IgD-negative memory B cell (primary cell): ENCODE results near the gene AIPL1. TPM values are rescaled to one million over a fixed set of nuclear protein-coding genes. Genes with fewer than 3 reads are reported as not detected.
"Not testable (repeated sequence)": the region's sequence is repeated elsewhere in the genome, so short reads cannot be mapped to it uniquely, and the experiment has no call there.

ENCODE experiments used
- H3K27ac Mint-ChIP-seq, 3 donors: one replicate each; pipeline ENCODE4 v1.8.0; 2020 to 2022; ENCODE audit warnings: mild to moderate bottlenecking in 3 of 3, mixed read lengths in 3 of 3, moderate library complexity in 1 of 3
- H3K27me3 Mint-ChIP-seq: one replicate; pipeline ENCODE4 v1.8.0; 2021; ENCODE audit warnings: mixed read lengths
- H3K36me3 Mint-ChIP-seq: one replicate; pipeline ENCODE4 v1.8.0; 2020; ENCODE audit warnings: mild to moderate bottlenecking, mixed read lengths
- H3K4me1 Mint-ChIP-seq, 3 donors: one replicate each; pipeline ENCODE4 v1.8.0; 2020 to 2022; ENCODE audit warnings: mixed read lengths in 3 of 3, mild to moderate bottlenecking in 1 of 3
- H3K4me3 Mint-ChIP-seq, 4 donors: one replicate each; pipeline ENCODE4 v1.8.0; 2020 to 2022; ENCODE audit warnings: mild to moderate bottlenecking in 4 of 4, mixed read lengths in 4 of 4, moderate library complexity in 3 of 4
- H3K9me3 Mint-ChIP-seq, 3 donors: one replicate each; pipeline ENCODE4 v1.8.0; 2020 to 2021; ENCODE audit warnings: mixed read lengths in 3 of 3, mild to moderate bottlenecking in 1 of 3
- polyA plus RNA-seq: library from polyadenylated mRNA; unstranded; fragments of 300-500 nt; fragmentation: Illumina TruSeq; gene quantifications from one replicate; pipeline ENCODE4 v1.2.3, GENCODE V29; 2021

Gene AIPL1
- not detected for polyA plus RNA-seq

DNA sequence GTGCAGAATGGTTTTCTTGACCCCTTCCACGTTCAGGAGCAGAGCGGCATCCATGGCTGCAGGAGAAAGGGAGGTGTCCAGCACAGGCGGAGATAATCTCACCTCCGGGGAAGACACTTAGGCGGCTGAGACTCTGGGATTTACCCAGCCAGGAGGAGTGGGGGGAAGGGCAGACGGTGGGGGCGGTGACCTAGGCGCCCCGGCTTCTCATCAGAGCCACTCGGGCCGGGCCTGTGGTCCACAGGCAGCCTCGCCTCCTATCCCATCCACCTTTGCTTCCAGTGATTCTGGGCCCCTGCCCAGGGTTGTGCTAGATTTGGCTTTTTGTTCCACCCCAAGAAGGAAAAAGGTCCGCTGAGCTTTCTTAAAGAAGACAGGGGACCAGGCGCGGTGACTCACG is at the start of gene AIPL1:
AIPL1 (minus strand) TSS at position 71 of the 400 bp plus-strand sequence; CDS start at position 54, 17 bp downstream.
- H3K27me3 Mint-ChIP-seq, result peaks cover 20% of the 10 kb centered on the region
- peaks cover 7% of the 10 kb centered on the region for H3K36me3 Mint-ChIP-seq
- H3K4me3 Mint-ChIP-seq, result no peak within 1 kb of the TSS
- peaks cover 3 to 7% (median 4%) of the 10 kb centered on the region in 3 donors for H3K9me3 Mint-ChIP-seq
- H3K4me1 Mint-ChIP-seq, result peaks cover 0 to 4% (median 2%) of the 10 kb centered on the region in 3 donors
- no peak within 1 kb of the TSS for H3K27ac Mint-ChIP-seq

DNA sequence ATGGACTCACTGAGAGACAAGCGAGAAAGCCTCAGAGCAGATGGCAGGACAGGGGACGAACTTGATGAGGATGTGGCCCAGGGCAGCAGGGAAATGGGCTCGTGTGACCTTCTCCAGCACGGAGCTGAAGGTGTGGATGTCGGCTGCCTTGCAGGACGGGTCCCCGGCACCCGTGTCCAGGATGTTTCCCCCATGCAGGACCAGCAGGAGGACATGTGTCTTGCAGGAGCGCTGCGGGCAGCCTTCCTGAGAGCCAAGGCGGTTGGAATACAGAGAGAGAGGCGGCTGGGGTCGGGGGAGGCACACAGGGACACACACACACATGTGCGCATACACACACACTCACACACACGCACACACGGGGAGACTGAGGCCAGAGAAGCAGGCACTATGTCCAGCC is 48.6 kb upstream of the AIPL1 start:
- H3K4me1 Mint-ChIP-seq, result no peaks in the 10 kb centered on the region
- H3K36me3 Mint-ChIP-seq, result no peaks in the 10 kb centered on the region
- peaks cover 13% of the 10 kb centered on the region for H3K27me3 Mint-ChIP-seq
- no peaks in the 10 kb centered on the region for H3K9me3 Mint-ChIP-seq
- H3K27ac Mint-ChIP-seq, result no peak overlapping the region
- H3K4me3 Mint-ChIP-seq, result no peak overlapping the region

DNA sequence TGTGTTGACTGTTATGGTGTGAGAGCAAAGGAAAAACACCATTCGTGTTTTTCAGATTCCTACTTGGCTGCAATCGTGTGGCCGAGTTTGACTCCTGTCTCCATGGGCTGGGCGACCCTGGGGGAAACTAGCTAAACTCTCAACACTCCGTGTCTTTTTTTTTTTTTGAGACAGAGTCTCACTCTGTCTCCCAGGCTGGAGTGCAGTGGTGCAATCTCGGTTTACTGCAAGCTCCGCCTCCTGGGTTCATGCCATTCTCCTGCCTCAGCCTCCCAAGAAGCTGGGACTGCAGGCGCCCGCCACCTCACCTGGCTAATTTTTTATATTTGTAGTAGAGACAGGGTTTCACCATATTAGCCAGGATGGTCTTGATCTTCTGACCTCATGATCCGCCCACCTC is 47.9 kb upstream of the AIPL1 start:
- not testable (repeated sequence) for H3K4me3 Mint-ChIP-seq

GRCh38 chr17:6482105-6482455 is 47.2 kb upstream of the AIPL1 start:
- no peaks in the 10 kb centered on the region for H3K4me1 Mint-ChIP-seq
- H3K36me3 Mint-ChIP-seq, result no peaks in the 10 kb centered on the region
- H3K27me3 Mint-ChIP-seq, result peaks cover 13% of the 10 kb centered on the region
- H3K9me3 Mint-ChIP-seq, result no peaks in the 10 kb centered on the region
- no peak overlapping the region for H3K4me3 Mint-ChIP-seq
- no peak overlapping the region for H3K27ac Mint-ChIP-seq

More for the DNA sequence above, 47.9 kb upstream of the AIPL1 start:
- H3K9me3 Mint-ChIP-seq, H3K36me3 Mint-ChIP-seq, H3K4me1 Mint-ChIP-seq, H3K27ac Mint-ChIP-seq: not testable (repeated sequence)
- peaks cover 13% of the 10 kb centered on the region for H3K27me3 Mint-ChIP-seq

GRCh38 chr17:6480303-6480675 is 45.4 kb upstream of the AIPL1 start:
- H3K9me3 Mint-ChIP-seq, result no peaks in the 10 kb centered on the region
- no peak overlapping the region for H3K4me3 Mint-ChIP-seq
- H3K27me3 Mint-ChIP-seq, result peaks cover 10% of the 10 kb centered on the region
- no peaks in the 10 kb centered on the region for H3K4me1 Mint-ChIP-seq
- H3K36me3 Mint-ChIP-seq, result no peaks in the 10 kb centered on the region
- no peak overlapping the region for H3K27ac Mint-ChIP-seq

DNA sequence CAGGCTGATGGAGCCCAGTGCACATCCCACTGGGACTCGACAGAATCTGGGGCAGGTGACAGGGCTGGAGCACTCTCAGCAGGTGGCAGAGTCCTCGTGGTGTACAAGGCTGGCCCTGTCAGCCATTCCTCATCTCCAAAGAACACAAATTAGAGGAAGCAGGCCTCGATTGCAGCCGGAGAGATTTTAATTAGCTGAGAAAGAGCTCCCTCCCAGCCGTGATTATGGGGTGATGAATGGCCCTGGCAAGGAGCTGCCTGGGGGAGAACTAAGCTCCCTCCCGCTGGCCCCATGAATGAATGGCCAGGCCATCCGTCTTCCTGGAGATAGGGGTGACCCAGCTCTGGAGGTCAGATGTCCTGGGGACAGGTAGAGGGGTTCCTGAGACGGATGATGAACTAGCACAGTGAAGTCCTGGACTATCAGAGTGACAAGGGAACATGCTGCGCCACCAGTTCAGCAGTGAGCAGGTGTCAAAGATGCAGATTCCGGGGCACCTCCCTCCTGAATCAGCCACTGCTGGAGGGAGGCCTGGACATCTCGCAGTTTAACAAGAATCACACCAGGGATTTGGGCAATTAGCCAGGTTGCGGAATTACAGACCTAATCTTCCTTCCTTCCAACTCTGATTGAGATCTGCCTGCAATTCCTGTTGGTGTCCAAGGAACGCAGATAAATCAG is 44.8 kb upstream of the AIPL1 start:
- Mint-ChIP-seq H3K9me3 (no peaks in the 10 kb centered on the region), H3K4me3 (no peak overlapping the region), H3K36me3 (no peaks in the 10 kb centered on the region), H3K27me3 (peaks cover 10% of the 10 kb centered on the region), H3K4me1 (no peaks in the 10 kb centered on the region), H3K27ac (no peak overlapping the region)

DNA sequence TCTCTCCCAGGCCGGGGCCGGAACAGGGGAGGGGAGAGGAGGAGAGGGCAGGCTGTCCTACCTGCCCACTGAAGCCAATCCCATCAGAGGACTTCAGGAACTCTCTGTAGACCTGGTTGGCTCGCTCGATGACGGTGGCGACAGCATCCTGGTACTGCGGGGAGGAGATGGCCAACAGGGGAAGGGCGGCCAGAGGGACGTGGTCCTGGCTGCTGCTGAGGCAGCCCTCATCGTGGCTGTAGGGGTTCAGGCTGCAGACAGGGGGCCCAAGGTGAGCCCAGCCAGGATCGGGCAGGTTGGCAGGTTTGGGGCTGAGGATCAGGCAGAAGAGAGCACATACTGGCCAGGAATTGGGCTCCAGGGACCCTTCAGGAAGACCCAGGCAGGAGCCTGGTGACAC is 43.6 kb upstream of the AIPL1 start:
- H3K27me3 Mint-ChIP-seq, result peaks cover 10% of the 10 kb centered on the region
- no peak overlapping the region for H3K4me3 Mint-ChIP-seq
- no peak overlapping the region for H3K27ac Mint-ChIP-seq
- no peaks in the 10 kb centered on the region for H3K36me3 Mint-ChIP-seq
- H3K4me1 Mint-ChIP-seq, result no peaks in the 10 kb centered on the region
- no peaks in the 10 kb centered on the region for H3K9me3 Mint-ChIP-seq

- Mint-ChIP-seq H3K36me3 (no peaks in the 10 kb centered on the region), H3K27me3 (peaks cover 5% of the 10 kb centered on the region), H3K4me3 (no peak overlapping the region), H3K27ac (no peak overlapping the region), H3K4me1 (peaks cover 0 to 2% (median 2%) of the 10 kb centered on the region in 3 donors), H3K9me3 (no peaks in the 10 kb centered on the region)
Observed at GRCh38 chr17:6477831-6478383, 43.0 kb upstream of the AIPL1 start.

GRCh38 chr17:6476810-6477179 is 41.9 kb upstream of the AIPL1 start:
- no peak overlapping the region for H3K27ac Mint-ChIP-seq
- H3K4me3 Mint-ChIP-seq, result no peak overlapping the region

DNA sequence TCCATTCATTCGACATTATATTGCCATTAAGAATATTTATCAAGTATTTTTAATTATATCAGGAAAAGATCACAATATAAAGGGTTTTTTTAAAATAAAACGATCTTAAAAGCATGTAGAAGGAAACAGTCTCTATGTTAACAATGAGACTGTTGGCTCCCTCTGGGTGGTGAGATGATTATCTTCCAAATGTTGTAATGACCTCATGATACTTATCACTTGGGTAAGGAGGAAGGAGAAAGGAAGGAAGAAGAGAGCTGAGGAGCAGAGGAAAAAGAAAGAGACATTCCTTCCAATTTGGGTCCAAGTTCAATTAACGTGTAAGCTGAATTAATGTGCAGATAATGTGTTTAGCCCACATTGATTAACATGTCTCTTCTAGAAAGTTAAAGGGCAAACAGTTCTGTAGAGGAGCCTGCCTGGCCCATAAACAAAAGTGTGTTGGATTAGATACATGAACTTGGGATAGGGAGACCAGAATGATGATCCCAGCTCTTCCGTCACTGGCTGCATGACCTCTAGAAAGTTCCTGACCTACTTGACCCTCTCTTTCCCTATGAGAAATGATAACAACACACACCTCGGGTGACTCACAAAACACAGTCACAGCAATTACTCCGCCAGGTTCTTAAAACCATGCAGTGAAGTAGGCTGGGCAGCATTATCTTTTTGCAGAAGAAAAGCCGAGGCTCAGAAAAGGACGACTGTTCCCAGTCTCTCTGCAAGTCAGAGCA is 41.3 kb upstream of the AIPL1 start:
- Mint-ChIP-seq H3K36me3 (no peaks in the 10 kb centered on the region), H3K27ac (no peak overlapping the region), H3K9me3 (no peaks in the 10 kb centered on the region), H3K4me1 (peaks cover 0 to 2% (median 2%) of the 10 kb centered on the region in 3 donors), H3K4me3 (no peak overlapping the region), H3K27me3 (peaks cover 3% of the 10 kb centered on the region)

More at GRCh38 chr17:6476810-6477179, 41.9 kb upstream of the AIPL1 start:
- Mint-ChIP-seq H3K9me3 (no peaks in the 10 kb centered on the region), H3K36me3 (no peaks in the 10 kb centered on the region), H3K4me1 (peaks cover 0 to 2% (median 2%) of the 10 kb centered on the region in 3 donors), H3K27me3 (peaks cover 5% of the 10 kb centered on the region)

DNA sequence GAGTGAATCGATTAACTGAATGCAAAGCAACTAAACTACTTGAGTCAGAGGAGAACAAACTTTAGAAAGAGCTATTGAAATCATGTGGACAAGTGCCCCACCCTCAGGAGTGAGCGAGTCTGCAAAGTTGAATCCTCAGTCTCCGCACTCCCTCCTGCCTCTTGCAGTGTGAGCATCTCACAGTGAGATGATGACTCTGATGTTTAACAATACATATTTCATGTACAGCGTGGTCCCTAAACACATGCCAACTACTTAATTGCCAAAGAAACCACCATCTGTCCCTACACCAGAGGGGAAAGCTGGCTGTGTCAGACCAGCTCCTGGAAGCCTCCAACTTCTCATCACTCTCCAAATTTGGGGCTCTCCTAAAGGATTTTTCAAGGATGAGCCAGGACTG is 40.5 kb upstream of the AIPL1 start:
- Mint-ChIP-seq H3K4me1 (peaks cover 0 to 2% (median 2%) of the 10 kb centered on the region in 3 donors), H3K27ac (no peak overlapping the region), H3K4me3 (no peak overlapping the region), H3K9me3 (no peaks in the 10 kb centered on the region), H3K27me3 (peaks cover 3% of the 10 kb centered on the region), H3K36me3 (no peaks in the 10 kb centered on the region)

GRCh38 chr17:6474906-6475305 is 40.0 kb upstream of the AIPL1 start:
- Mint-ChIP-seq H3K9me3 (no peaks in the 10 kb centered on the region), H3K4me3 (no peak overlapping the region), H3K27ac (no peak overlapping the region), H3K27me3 (peaks cover 2% of the 10 kb centered on the region), H3K4me1 (peaks cover 0 to 2% (median 2%) of the 10 kb centered on the region in 3 donors), H3K36me3 (peaks cover 3% of the 10 kb centered on the region)

DNA sequence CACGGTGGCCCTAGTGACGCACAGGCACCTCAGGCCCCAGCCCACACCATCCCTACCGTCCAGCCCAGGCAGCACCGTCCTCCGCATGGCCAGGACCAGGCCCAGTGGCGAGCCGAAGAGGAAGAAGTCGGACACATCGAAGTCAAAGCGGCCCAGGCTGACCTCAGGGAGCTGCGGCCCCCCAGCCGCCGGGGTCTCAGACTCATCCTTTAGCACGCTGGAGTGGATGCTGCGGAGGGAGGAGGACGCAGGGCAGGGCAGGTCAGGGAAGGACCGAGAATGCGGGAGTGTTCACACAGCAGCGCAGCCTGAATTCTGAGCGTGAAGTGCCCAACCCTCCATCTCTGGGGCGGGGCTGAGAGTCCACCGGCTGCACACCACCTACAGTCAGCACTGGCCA is 39.5 kb upstream of the AIPL1 start:
- H3K4me3 Mint-ChIP-seq, result no peak overlapping the region
- peaks cover 0 to 2% (median 2%) of the 10 kb centered on the region in 3 donors for H3K4me1 Mint-ChIP-seq
- no peaks in the 10 kb centered on the region for H3K27me3 Mint-ChIP-seq
- H3K9me3 Mint-ChIP-seq, result no peaks in the 10 kb centered on the region
- H3K27ac Mint-ChIP-seq, result no peak overlapping the region
- H3K36me3 Mint-ChIP-seq, result peaks cover 3% of the 10 kb centered on the region

GRCh38 chr17:6473128-6473767 is 38.3 kb upstream of the AIPL1 start:
- no peaks in the 10 kb centered on the region for H3K27me3 Mint-ChIP-seq
- no peak overlapping the region for H3K4me3 Mint-ChIP-seq
- no peak overlapping the region for H3K27ac Mint-ChIP-seq
- peaks cover 3% of the 10 kb centered on the region for H3K36me3 Mint-ChIP-seq
- H3K4me1 Mint-ChIP-seq, result peaks cover 0 to 2% (median 2%) of the 10 kb centered on the region in 3 donors
- no peaks in the 10 kb centered on the region for H3K9me3 Mint-ChIP-seq

DNA sequence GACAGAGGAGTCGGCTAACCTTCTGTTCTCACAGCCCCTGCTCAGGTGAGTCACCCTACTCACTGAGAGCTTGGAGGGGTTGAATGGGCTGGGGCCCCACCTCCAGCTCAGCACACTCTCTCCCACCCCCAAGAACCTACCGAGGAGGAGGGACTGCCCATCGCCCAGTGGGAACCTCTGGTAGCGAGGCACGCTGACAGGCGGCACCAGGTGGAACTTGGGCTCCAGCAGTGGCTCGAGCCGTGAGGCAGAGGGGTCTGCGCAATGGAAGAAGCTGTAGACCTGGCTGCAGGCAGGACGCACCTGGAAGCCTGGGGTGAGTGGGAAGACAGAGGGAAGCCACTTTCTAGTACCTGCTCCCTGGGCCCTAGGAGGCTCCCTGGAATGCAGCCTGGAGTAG is 37.6 kb upstream of the AIPL1 start:
- no peak overlapping the region for H3K27ac Mint-ChIP-seq
- peaks cover 5% of the 10 kb centered on the region for H3K36me3 Mint-ChIP-seq
- H3K4me1 Mint-ChIP-seq, result peaks cover 0 to 2% (median 2%) of the 10 kb centered on the region in 3 donors
- no peak overlapping the region for H3K4me3 Mint-ChIP-seq
- H3K27me3 Mint-ChIP-seq, result no peaks in the 10 kb centered on the region
- no peaks in the 10 kb centered on the region for H3K9me3 Mint-ChIP-seq
